ENCODE results near the gene EDEM2. TPM values are rescaled to one million over a fixed set of nuclear protein-coding genes. Genes with fewer than 3 reads are reported as not detected.

Gene EDEM2
- total RNA-seq, 1 experiment from 2014 or later: 22.8 TPM

Other genes starting within 250 kb of the EDEM2 start
- 83.6 TPM for gene GSS, start 191.5 kb downstream of the EDEM2 start, total RNA-seq (2021; ENCODE audit: unreplicated experiment)
- 0.74 TPM for gene MYH7B, start 191.5 kb downstream of the EDEM2 start, total RNA-seq (2021; ENCODE audit: unreplicated experiment)
- 48.6 TPM for gene TRPC4AP, start 54.5 kb downstream of the EDEM2 start, total RNA-seq (2021; ENCODE audit: unreplicated experiment)
- gene PROCR, start 24.7 kb upstream of the EDEM2 start, total RNA-seq (2021; ENCODE audit: unreplicated experiment): 52.0 TPM
- not detected for gene MMP24, start 79.4 kb upstream of the EDEM2 start, total RNA-seq (2021; ENCODE audit: unreplicated experiment)
- 59.6 TPM for gene MMP24OS, start 130.8 kb upstream of the EDEM2 start, total RNA-seq (2021; ENCODE audit: unreplicated experiment)
- 209 TPM for gene EIF6, start 137.4 kb upstream of the EDEM2 start, total RNA-seq (2021; ENCODE audit: unreplicated experiment)
- gene FAM83C, start 145.1 kb upstream of the EDEM2 start, total RNA-seq (2021; ENCODE audit: unreplicated experiment): not detected

Measured in HCT116 (cell line).